ENCODE results near the gene MEAK7. TPM values are rescaled to one million over a fixed set of nuclear protein-coding genes. Genes with fewer than 3 reads are reported as not detected.

MEAK7 gene
- total RNA-seq, 1 experiment from 2014 or later = 29.5 TPM

GRCh38 chr16:84498223-84498610 lies 6.2 kb downstream of the MEAK7 start:
- intact Hi-C loops (cut with micrococcal nuclease; ENCODE audit: unreplicated experiment) = loop anchor here (10.0 kb wide), 1 partner anchor 403 kb away; no protein-coding TSS in a partner anchor
- DNase-seq = no peak
- no peak for TF ChIP-seq CTCF (IDR thresholded peaks at IDR 0.05; ENCODE audit: unreplicated experiment)
- BruUV-seq (replicated peaks) = no TSS peak
- peaks cover 33% of the 10 kb centered on the region for H3K36me3 Mint-ChIP-seq (ENCODE audit: insufficient read depth, unreplicated experiment)
- no peak overlapping the region for H3K4me3 Mint-ChIP-seq (ENCODE audit: low read depth, unreplicated experiment)
- no peaks in the 10 kb centered on the region for H3K9me3 Mint-ChIP-seq (ENCODE audit: low read depth, unreplicated experiment)
- CTCF ChIA-PET = no interaction called here
- peaks cover 33% of the 10 kb centered on the region for H3K4me1 Mint-ChIP-seq (ENCODE audit: low read depth, unreplicated experiment)
- no peak overlapping the region for H3K27ac Mint-ChIP-seq (ENCODE audit: unreplicated experiment)
- no peaks in the 10 kb centered on the region for H3K27me3 Mint-ChIP-seq (ENCODE audit: unreplicated experiment)

- H3K4me3 Mint-ChIP-seq (ENCODE audit: low read depth, unreplicated experiment) = no peak overlapping the region
- no peak for DNase-seq
- no TSS peak for BruUV-seq (replicated peaks)
- CTCF ChIA-PET = interaction anchor here (0.7 kb wide), 1 partner anchor 172 kb away, joined by 3 read pairs; no protein-coding TSS in a partner anchor
- H3K27me3 Mint-ChIP-seq (ENCODE audit: unreplicated experiment) = no peaks in the 10 kb centered on the region
- no peak overlapping the region for H3K27ac Mint-ChIP-seq (ENCODE audit: unreplicated experiment)
- H3K9me3 Mint-ChIP-seq (ENCODE audit: low read depth, unreplicated experiment) = no peaks in the 10 kb centered on the region
- intact Hi-C loops (cut with micrococcal nuclease; ENCODE audit: unreplicated experiment) = loop anchor here (10.0 kb wide), 1 partner anchor 403 kb away; no protein-coding TSS in a partner anchor
- TF ChIP-seq CTCF (IDR thresholded peaks at IDR 0.05; ENCODE audit: unreplicated experiment) = no peak
- H3K36me3 Mint-ChIP-seq (ENCODE audit: insufficient read depth, unreplicated experiment) = peaks cover 37% of the 10 kb centered on the region
- peaks cover 27% of the 10 kb centered on the region for H3K4me1 Mint-ChIP-seq (ENCODE audit: low read depth, unreplicated experiment)
Observed at GRCh38 chr16:84497418-84498222, 6.8 kb downstream of the MEAK7 start.

GRCh38 chr16:84496991-84497390 lies 7.5 kb downstream of the MEAK7 start:
- no peak overlapping the region for H3K4me3 Mint-ChIP-seq (ENCODE audit: low read depth, unreplicated experiment)
- CTCF ChIA-PET = interaction anchor here (0.7 to 1.4 kb wide), 2 partner anchors 9 to 173 kb away, joined by 3 to 6 read pairs; no protein-coding TSS in a partner anchor
- intact Hi-C loops (cut with micrococcal nuclease; ENCODE audit: unreplicated experiment) = loop anchor here (10.0 kb wide), 1 partner anchor 402 kb away; no protein-coding TSS in a partner anchor
- no peaks in the 10 kb centered on the region for H3K27me3 Mint-ChIP-seq (ENCODE audit: unreplicated experiment)
- no peak for DNase-seq
- H3K4me1 Mint-ChIP-seq (ENCODE audit: low read depth, unreplicated experiment) = peaks cover 21% of the 10 kb centered on the region
- no peak overlapping the region for H3K27ac Mint-ChIP-seq (ENCODE audit: unreplicated experiment)
- H3K36me3 Mint-ChIP-seq (ENCODE audit: insufficient read depth, unreplicated experiment) = peaks cover 37% of the 10 kb centered on the region
- BruUV-seq (replicated peaks) = no TSS peak
- TF ChIP-seq CTCF (IDR thresholded peaks at IDR 0.05; ENCODE audit: unreplicated experiment) = no peak
- no peaks in the 10 kb centered on the region for H3K9me3 Mint-ChIP-seq (ENCODE audit: low read depth, unreplicated experiment)

GRCh38 chr16:84495506-84495905 lies 9.0 kb downstream of the MEAK7 start:
- peaks cover 6% of the 10 kb centered on the region for H3K4me1 Mint-ChIP-seq (ENCODE audit: low read depth, unreplicated experiment)
- BruUV-seq (replicated peaks) = no TSS peak
- H3K4me3 Mint-ChIP-seq (ENCODE audit: low read depth, unreplicated experiment) = no peak overlapping the region
- no peaks in the 10 kb centered on the region for H3K9me3 Mint-ChIP-seq (ENCODE audit: low read depth, unreplicated experiment)
- intact Hi-C loops (cut with micrococcal nuclease; ENCODE audit: unreplicated experiment) = loop anchor here (10.0 kb wide), 1 partner anchor 401 kb away; no protein-coding TSS in a partner anchor
- CTCF ChIA-PET = interaction anchor here (1.4 kb wide), 1 partner anchor 10 kb away, joined by 6 read pairs; no protein-coding TSS in a partner anchor
- no peak for TF ChIP-seq CTCF (IDR thresholded peaks at IDR 0.05; ENCODE audit: unreplicated experiment)
- DNase-seq = no peak
- no peak overlapping the region for H3K27ac Mint-ChIP-seq (ENCODE audit: unreplicated experiment)
- no peaks in the 10 kb centered on the region for H3K27me3 Mint-ChIP-seq (ENCODE audit: unreplicated experiment)
- peaks cover 38% of the 10 kb centered on the region for H3K36me3 Mint-ChIP-seq (ENCODE audit: insufficient read depth, unreplicated experiment)
